ENCODE results near the gene CACNG1.

CACNG1 gene

DNA sequence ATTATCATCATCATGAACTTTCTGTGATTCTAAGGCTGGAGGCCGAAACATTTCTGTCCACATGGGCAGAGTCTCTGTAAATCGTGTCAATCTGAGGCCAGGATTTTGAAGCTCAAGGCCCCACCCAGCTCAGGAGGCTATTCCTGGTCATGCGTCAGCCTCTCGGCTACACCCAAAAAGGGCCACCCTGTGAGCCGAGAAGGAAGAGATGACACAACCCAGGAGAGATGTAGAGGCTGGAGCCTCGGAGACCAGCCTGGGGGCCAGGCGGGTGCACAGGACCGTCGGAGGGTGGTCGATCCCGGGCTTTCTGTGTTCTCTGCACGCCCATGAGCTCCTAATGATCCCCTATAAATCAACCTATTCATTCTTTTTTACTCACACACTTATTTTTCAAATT, 1.1 kb upstream of the CACNG1 start:
- no peak overlapping the region for H3K27ac Mint-ChIP-seq
- H3K9me3 Mint-ChIP-seq, result peaks cover 14% of the 10 kb centered on the region
- H3K4me3 Mint-ChIP-seq, result no peak overlapping the region

DNA sequence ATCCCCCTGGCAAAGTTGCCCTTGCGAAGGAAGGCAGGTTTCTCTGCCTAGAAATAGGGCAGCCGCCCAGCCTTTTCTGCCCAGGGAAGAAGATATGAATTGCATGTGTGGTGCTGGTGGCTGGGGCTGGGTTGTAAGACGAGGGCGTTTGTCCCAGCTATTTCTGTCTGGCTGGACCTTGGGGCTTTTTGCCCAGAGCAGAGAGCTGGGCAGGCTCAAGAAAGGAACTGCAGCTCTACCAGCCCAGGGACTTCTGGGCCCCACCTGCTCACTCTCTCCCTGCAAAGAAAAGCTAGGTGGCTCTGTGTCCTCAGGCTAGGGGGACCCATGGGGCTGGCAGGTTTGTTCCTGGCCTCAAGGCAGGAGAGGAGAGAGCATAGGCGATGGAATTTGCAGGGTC, 586 bp downstream of the CACNG1 start:
- TF ChIP-seq, protein P1, sequence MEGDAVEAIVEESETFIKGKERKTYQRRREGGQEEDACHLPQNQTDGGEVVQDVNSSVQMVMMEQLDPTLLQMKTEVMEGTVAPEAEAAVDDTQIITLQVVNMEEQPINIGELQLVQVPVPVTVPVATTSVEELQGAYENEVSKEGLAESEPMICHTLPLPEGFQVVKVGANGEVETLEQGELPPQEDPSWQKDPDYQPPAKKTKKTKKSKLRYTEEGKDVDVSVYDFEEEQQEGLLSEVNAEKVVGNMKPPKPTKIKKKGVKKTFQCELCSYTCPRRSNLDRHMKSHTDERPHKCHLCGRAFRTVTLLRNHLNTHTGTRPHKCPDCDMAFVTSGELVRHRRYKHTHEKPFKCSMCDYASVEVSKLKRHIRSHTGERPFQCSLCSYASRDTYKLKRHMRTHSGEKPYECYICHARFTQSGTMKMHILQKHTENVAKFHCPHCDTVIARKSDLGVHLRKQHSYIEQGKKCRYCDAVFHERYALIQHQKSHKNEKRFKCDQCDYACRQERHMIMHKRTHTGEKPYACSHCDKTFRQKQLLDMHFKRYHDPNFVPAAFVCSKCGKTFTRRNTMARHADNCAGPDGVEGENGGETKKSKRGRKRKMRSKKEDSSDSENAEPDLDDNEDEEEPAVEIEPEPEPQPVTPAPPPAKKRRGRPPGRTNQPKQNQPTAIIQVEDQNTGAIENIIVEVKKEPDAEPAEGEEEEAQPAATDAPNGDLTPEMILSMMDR (IDR thresholded peaks at IDR 0.05), result no peak
- peaks cover 28% of the 10 kb centered on the region for H3K9me3 Mint-ChIP-seq
- H3K4me1 Mint-ChIP-seq, result peaks cover 18% of the 10 kb centered on the region
- peaks cover 24% of the 10 kb centered on the region for H3K27me3 Mint-ChIP-seq (ENCODE audit: low read depth, poor library complexity)
- H3K4me3 Mint-ChIP-seq, result no peak overlapping the region
- peaks cover 6% of the 10 kb centered on the region for H3K36me3 Mint-ChIP-seq (ENCODE audit: low read depth)
- H3K27ac Mint-ChIP-seq, result no peak overlapping the region
- DNase-seq, result no peak

More for the DNA sequence above, 1.1 kb upstream of the CACNG1 start:
- H3K36me3 Mint-ChIP-seq (ENCODE audit: low read depth), result no peaks in the 10 kb centered on the region
- H3K27me3 Mint-ChIP-seq (ENCODE audit: low read depth, poor library complexity), result peaks cover 27% of the 10 kb centered on the region
- peaks cover 18% of the 10 kb centered on the region for H3K4me1 Mint-ChIP-seq
- TF ChIP-seq, protein P1 (IDR thresholded peaks at IDR 0.05), result no peak
- DNase-seq, result no peak

DNA sequence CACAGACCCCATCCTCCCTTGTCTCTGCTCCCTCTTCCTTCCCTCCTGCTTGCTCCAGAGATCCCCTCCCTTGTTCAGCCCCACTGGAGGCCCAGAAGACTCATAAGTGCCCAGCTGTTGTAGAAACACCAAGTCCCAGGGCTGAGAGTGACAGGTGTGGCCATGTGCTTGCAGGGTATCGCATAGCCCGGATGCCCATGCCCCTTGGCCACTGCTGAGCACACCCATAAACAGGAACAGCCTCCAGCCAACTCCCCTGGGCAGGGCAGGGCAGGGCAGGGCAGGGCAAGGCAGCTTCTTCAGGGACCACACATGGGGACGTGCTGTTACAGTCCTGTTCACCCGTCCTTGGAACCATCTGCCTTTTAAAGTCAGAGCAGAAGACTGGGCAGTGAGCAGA, 2.0 kb downstream of the CACNG1 start:
- peaks cover 6% of the 10 kb centered on the region for H3K36me3 Mint-ChIP-seq (ENCODE audit: low read depth)
- H3K9me3 Mint-ChIP-seq, result peaks cover 28% of the 10 kb centered on the region
- peaks cover 14% of the 10 kb centered on the region for H3K4me1 Mint-ChIP-seq
- no peak for DNase-seq
- no peak overlapping the region for H3K27ac Mint-ChIP-seq
- TF ChIP-seq, protein P1 (IDR thresholded peaks at IDR 0.05), result no peak
- no peak overlapping the region for H3K4me3 Mint-ChIP-seq
- peaks cover 17% of the 10 kb centered on the region for H3K27me3 Mint-ChIP-seq (ENCODE audit: low read depth, poor library complexity)

DNA sequence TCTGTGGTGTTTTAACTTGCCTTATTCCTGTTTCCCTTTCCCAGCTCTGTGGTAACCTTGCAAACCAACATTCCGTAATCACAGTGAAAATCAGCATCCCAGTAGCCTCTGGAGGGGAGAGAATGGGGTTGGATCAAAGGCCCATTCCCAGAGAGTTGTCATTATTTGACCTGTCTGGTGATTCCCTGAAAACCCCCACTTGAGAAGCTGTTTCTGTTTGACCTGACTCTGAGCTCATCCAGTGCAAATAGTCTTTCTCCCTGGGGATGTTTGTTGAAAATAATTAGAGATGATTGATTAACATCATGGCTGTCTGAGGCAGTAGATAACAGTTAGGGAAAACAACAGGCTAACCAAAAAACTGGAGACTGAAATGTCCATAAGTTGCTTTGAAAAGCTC, 3.0 kb downstream of the CACNG1 start:
- peaks cover 6% of the 10 kb centered on the region for H3K36me3 Mint-ChIP-seq (ENCODE audit: low read depth)
- H3K9me3 Mint-ChIP-seq, result peaks cover 28% of the 10 kb centered on the region
- TF ChIP-seq, protein P1 (IDR thresholded peaks at IDR 0.05), result no peak
- no peak overlapping the region for H3K4me3 Mint-ChIP-seq
- DNase-seq, result no peak
- peaks cover 12% of the 10 kb centered on the region for H3K27me3 Mint-ChIP-seq (ENCODE audit: low read depth, poor library complexity)
- H3K4me1 Mint-ChIP-seq, result peaks cover 13% of the 10 kb centered on the region
- H3K27ac Mint-ChIP-seq, result no peak overlapping the region

DNA sequence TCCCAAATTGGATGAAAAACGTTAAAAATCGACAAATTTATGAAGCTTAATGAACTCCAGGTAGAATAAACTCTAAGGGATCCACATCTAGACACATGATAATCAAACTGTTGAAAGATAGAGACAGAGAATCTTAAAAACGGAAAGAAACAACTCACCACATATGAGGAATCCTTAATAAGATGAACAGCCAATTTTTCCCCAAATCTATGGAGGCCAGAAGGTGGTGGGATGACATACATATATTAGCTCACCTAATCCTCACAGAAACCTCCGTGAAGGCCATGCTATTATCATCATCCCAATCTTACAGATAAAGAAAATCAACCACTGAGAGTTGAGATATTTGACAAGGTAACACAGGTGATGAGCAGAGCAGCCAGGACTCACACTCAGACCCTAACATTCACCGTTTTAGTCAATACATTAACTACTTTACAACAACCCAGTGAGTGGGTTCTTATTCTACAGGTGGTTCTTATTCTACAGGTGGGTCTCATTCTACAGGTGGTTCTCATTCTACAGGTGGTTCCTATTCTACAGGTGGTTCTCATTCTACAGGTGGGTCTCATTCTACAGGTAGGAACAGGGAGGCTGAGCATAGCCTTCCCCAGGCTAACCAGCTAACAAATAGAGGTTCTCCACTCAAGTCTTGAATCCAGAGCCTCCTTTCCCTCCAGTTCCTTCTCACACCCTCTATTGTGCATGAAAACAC, 4.8 kb downstream of the CACNG1 start:
- H3K9me3 Mint-ChIP-seq, result peaks cover 28% of the 10 kb centered on the region
- H3K4me3 Mint-ChIP-seq, result no peak overlapping the region
- no peak overlapping the region for H3K27ac Mint-ChIP-seq
- no peaks in the 10 kb centered on the region for H3K4me1 Mint-ChIP-seq
- DNase-seq, result no peak
- H3K36me3 Mint-ChIP-seq (ENCODE audit: low read depth), result peaks cover 6% of the 10 kb centered on the region
- peaks cover 12% of the 10 kb centered on the region for H3K27me3 Mint-ChIP-seq (ENCODE audit: low read depth, poor library complexity)
- TF ChIP-seq, protein P1 (IDR thresholded peaks at IDR 0.05), result no peak

DNA sequence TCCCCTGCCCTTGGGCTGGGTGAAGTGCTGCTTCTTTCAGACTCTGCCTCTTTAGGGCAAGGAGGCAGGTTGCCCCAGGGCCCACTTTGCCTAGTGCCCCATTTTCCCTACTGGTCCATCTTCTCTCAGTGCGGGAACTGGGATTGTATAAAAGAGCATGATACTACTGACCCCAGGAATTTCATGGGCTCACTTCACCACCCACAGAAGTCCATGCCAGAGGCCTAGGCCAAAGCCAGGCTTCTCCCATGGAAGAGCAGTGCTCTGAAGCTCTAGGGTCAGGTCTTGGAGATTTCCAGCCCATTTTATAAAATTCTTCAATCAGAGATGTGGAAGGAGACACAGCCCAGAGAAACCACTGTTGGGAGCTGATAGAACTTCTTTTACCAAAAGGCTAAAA, 5.7 kb downstream of the CACNG1 start:
- TF ChIP-seq, protein P1 (IDR thresholded peaks at IDR 0.05), result no peak
- no peak for DNase-seq
- Mint-ChIP-seq H3K4me1 (peaks cover 6% of the 10 kb centered on the region), H3K9me3 (peaks cover 28% of the 10 kb centered on the region), H3K27me3 (ENCODE audit: low read depth, poor library complexity) (peaks cover 12% of the 10 kb centered on the region), H3K4me3 (no peak overlapping the region), H3K27ac (no peak overlapping the region), H3K36me3 (ENCODE audit: low read depth) (peaks cover 6% of the 10 kb centered on the region)
